ES-I3 (cell line): ENCODE measurements around the gene PLEKHM3.

ENCODE experiments used
- H3K36me3 ChIP-seq: 2 replicates; pipeline ENCODE4 v1.6.1; 2013; ENCODE audit warnings: mild to moderate bottlenecking, low read length, control low read depth, moderate library complexity; ENCODE audit not compliant: insufficient read depth
- H3K4me1 ChIP-seq: 2 replicates; pipeline ENCODE4 v1.6.1; 2013; ENCODE audit warnings: mild to moderate bottlenecking, control low read depth, low read length; ENCODE audit not compliant: insufficient read depth
- H3K9ac ChIP-seq: 2 replicates; pipeline ENCODE4 v1.6.1; 2013; ENCODE audit warnings: low read depth, mild to moderate bottlenecking, low read length, moderate library complexity
- H3K9me3 ChIP-seq: 2 replicates; pipeline ENCODE4 v1.6.1; 2013; ENCODE audit warnings: mild to moderate bottlenecking, low read length, moderate library complexity; ENCODE audit not compliant: control insufficient read depth, insufficient read depth

The PLEKHM3 gene

DNA sequence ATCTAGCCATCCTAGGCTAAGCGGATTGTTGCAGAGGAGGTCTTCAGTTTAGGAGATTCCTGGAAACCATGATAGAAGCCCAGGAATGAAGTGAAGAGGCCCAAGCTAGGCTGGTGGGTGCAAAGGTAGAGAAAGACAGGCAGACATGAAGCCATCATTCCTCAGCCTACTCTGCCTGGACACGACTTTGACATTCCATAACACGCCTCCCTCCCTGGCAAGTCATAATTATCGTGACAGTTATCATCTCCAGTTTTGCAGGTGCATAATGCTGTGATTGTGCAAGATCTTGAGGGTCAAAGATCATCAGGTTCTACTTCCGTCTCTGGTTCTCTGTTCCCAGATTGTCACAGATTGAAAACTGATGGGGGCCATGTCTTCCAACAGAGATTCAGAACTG, 240.4 kb downstream of the PLEKHM3 start:
- H3K9me3 ChIP-seq: no peaks in the 10 kb centered on the region
- peaks cover 8% of the 10 kb centered on the region for H3K4me1 ChIP-seq
- H3K36me3 ChIP-seq: no peaks in the 10 kb centered on the region
- H3K9ac ChIP-seq: no peak overlapping the region

DNA sequence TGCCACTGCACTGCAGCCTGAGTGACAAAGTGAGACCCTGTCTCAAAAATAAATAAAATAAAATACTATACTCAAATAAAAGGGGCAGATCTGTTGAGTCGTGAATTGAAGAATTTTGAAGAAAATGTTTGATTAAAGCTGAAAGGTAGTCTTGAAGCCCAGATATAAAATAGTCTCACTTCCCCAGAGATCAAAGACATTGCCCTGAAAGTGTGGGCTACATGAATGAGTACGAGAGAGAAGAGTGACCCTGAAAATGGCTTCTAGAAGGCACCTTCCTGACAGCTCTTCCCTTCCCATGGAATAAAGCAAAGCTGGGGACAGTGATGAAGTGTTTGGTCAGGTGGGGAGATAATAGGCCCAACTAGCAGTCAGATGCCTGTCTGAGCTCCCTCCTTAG, 241.8 kb downstream of the PLEKHM3 start:
- no peaks in the 10 kb centered on the region for H3K9me3 ChIP-seq
- H3K36me3 ChIP-seq: no peaks in the 10 kb centered on the region
- H3K4me1 ChIP-seq: peaks cover 11% of the 10 kb centered on the region
- H3K9ac ChIP-seq: no peak overlapping the region

GRCh38 chr2:207782238-207783030, 242.9 kb downstream of the PLEKHM3 start:
- Histone ChIP-seq H3K9me3 (no peaks in the 10 kb centered on the region), H3K9ac (no peak overlapping the region), H3K4me1 (peaks cover 11% of the 10 kb centered on the region), H3K36me3 (no peaks in the 10 kb centered on the region)

DNA sequence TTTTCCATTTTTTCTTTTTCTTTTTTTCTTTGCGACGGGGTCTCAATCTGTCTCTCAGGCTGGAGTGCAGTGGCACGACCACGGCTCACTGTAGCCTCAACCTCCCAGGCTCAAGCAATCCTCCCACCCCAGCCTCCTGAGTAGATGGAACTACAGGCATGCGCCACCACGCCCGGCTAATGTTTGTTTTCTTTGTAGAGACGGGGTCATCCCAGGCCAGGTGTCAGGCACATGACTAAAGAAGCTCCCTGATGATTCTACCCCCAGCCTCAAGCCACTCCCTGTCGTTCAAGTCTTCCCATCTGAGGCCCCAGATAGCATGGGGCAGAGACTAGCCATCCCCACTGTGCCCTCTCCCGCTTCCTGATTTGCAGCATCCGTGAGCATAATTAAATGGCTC, 245.8 kb downstream of the PLEKHM3 start:
- Histone ChIP-seq H3K36me3 (no peaks in the 10 kb centered on the region), H3K9me3 (no peaks in the 10 kb centered on the region), H3K4me1 (peaks cover 20% of the 10 kb centered on the region), H3K9ac (no peak overlapping the region)

DNA sequence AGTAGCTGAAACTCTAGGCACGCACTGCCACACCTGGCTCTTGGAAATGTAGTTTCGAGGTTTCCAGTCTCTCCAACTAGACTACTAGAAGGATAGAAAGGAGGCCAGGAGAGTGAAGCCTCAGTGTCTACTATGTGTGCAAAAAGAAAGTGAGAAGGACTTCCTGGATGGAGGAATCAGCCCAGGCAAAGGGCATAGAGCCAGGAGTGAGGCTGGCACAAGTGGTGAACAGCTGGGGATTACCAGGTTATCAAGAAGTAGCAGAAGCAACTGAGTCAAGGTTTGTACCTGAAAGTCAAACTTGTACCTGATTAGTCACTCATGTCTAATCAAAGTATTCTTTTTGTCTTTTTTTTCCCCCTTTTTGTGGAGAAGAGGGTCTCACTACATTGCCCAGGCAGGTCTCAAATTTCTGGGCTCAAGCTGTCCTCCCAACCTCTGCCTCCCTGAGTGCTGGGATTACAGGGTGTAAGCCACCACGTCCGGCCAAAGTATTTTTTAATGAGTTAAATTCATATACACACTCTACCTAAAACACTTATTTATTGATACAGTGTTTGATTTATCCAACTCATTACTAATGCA, 246.9 kb downstream of the PLEKHM3 start:
- Histone ChIP-seq H3K9me3 (no peaks in the 10 kb centered on the region), H3K9ac (no peak overlapping the region), H3K4me1 (peaks cover 20% of the 10 kb centered on the region), H3K36me3 (no peaks in the 10 kb centered on the region)

GRCh38 chr2:207777124-207777523, 248.2 kb downstream of the PLEKHM3 start:
- Histone ChIP-seq H3K36me3 (no peaks in the 10 kb centered on the region), H3K9me3 (no peaks in the 10 kb centered on the region), H3K4me1 (peaks cover 19% of the 10 kb centered on the region), H3K9ac (no peak overlapping the region)

- Histone ChIP-seq H3K4me1 (peaks cover 26% of the 10 kb centered on the region), H3K9me3 (no peaks in the 10 kb centered on the region), H3K36me3 (no peaks in the 10 kb centered on the region), H3K9ac (no peak overlapping the region)
Measured at GRCh38 chr2:207775473-207775872, 249.9 kb downstream of the PLEKHM3 start.

- no peaks in the 10 kb centered on the region for H3K36me3 ChIP-seq
- H3K9ac ChIP-seq: no peak overlapping the region
- no peaks in the 10 kb centered on the region for H3K9me3 ChIP-seq
- H3K4me1 ChIP-seq: peaks cover 20% of the 10 kb centered on the region
Measured at GRCh38 chr2:207772844-207773205, 252.5 kb downstream of the PLEKHM3 start.

- H3K9me3 ChIP-seq: no peaks in the 10 kb centered on the region
- H3K36me3 ChIP-seq: no peaks in the 10 kb centered on the region
- H3K9ac ChIP-seq: no peak overlapping the region
- peaks cover 20% of the 10 kb centered on the region for H3K4me1 ChIP-seq
Measured at GRCh38 chr2:207772081-207772843, 253.1 kb downstream of the PLEKHM3 start.

GRCh38 chr2:207771421-207771820, 253.9 kb downstream of the PLEKHM3 start:
- H3K4me1 ChIP-seq: peaks cover 20% of the 10 kb centered on the region
- H3K9ac ChIP-seq: peak overlapping the region; percentile 42; the same call in 1 of the 2 replicates
- H3K9me3 ChIP-seq: no peaks in the 10 kb centered on the region

More at GRCh38 chr2:207771421-207771820, 253.9 kb downstream of the PLEKHM3 start:
- H3K36me3 ChIP-seq: no peaks in the 10 kb centered on the region
